ENCODE data around the gene TOB1.

TOB1 gene

GRCh38 chr17:50856431-50856830 is 9.7 kb downstream of the TOB1 start:
- H3K9me3 ChIP-seq (ENCODE audit: control insufficient read depth, insufficient read depth, low read length), result no peaks in the 10 kb centered on the region
- H3K36me3 ChIP-seq (ENCODE audit: control insufficient read depth, insufficient read depth, low read length), result no peaks in the 10 kb centered on the region
- H3K4me3 ChIP-seq (ENCODE audit: low read length), result no peak overlapping the region
- no peaks in the 10 kb centered on the region for H3K4me1 ChIP-seq (ENCODE audit: control insufficient read depth, insufficient read depth, low read length)
- no peak for DNase-seq (ENCODE audit: low read depth, low spot score)
- no peak overlapping the region for H3K27ac ChIP-seq (ENCODE audit: low read length)
- H3K27me3 ChIP-seq (ENCODE audit: control insufficient read depth, insufficient read depth, low read length), result no peaks in the 10 kb centered on the region; the same call in 1 of the 2 replicates
- WGBS (ENCODE audit: insufficient coverage, insufficient read length), result no CpG with 5 or more reads among the region's 2 CpGs

GRCh38 chr17:50855708-50856330 is 10.3 kb downstream of the TOB1 start:
- H3K4me3 ChIP-seq (ENCODE audit: low read length), result no peak overlapping the region
- no peaks in the 10 kb centered on the region for H3K9me3 ChIP-seq (ENCODE audit: control insufficient read depth, insufficient read depth, low read length)
- H3K36me3 ChIP-seq (ENCODE audit: control insufficient read depth, insufficient read depth, low read length), result no peaks in the 10 kb centered on the region
- H3K27me3 ChIP-seq (ENCODE audit: control insufficient read depth, insufficient read depth, low read length), result no peaks in the 10 kb centered on the region; the same call in 1 of the 2 replicates
- H3K4me1 ChIP-seq (ENCODE audit: control insufficient read depth, insufficient read depth, low read length), result no peaks in the 10 kb centered on the region
- no peak overlapping the region for H3K27ac ChIP-seq (ENCODE audit: low read length)
- DNase-seq (ENCODE audit: low read depth, low spot score), result no peak
- WGBS (ENCODE audit: insufficient coverage, insufficient read length), result no CpG with 5 or more reads among the region's 6 CpGs

GRCh38 chr17:50853781-50854180 is 12.4 kb downstream of the TOB1 start:
- H3K27ac ChIP-seq (ENCODE audit: low read length), result no peak overlapping the region

GRCh38 chr17:50853015-50853615 is 13.0 kb downstream of the TOB1 start:
- DNase-seq (ENCODE audit: low read depth, low spot score), result no peak
- WGBS (ENCODE audit: insufficient coverage, insufficient read length), result no CpG with 5 or more reads among the region's 6 CpGs
- Histone ChIP-seq H3K27ac (ENCODE audit: low read length) (no peak overlapping the region), H3K27me3 (ENCODE audit: control insufficient read depth, insufficient read depth, low read length) (no peaks in the 10 kb centered on the region; the same call in 1 of the 2 replicates), H3K4me3 (ENCODE audit: low read length) (no peak overlapping the region), H3K4me1 (ENCODE audit: control insufficient read depth, insufficient read depth, low read length) (no peaks in the 10 kb centered on the region), H3K9me3 (ENCODE audit: control insufficient read depth, insufficient read depth, low read length) (no peaks in the 10 kb centered on the region), H3K36me3 (ENCODE audit: control insufficient read depth, insufficient read depth, low read length) (no peaks in the 10 kb centered on the region)

More at GRCh38 chr17:50853781-50854180, 12.4 kb downstream of the TOB1 start:
- no peak for DNase-seq (ENCODE audit: low read depth, low spot score)
- Histone ChIP-seq H3K27me3 (ENCODE audit: control insufficient read depth, insufficient read depth, low read length) (no peaks in the 10 kb centered on the region; the same call in 1 of the 2 replicates), H3K4me3 (ENCODE audit: low read length) (no peak overlapping the region), H3K4me1 (ENCODE audit: control insufficient read depth, insufficient read depth, low read length) (no peaks in the 10 kb centered on the region), H3K9me3 (ENCODE audit: control insufficient read depth, insufficient read depth, low read length) (no peaks in the 10 kb centered on the region), H3K36me3 (ENCODE audit: control insufficient read depth, insufficient read depth, low read length) (no peaks in the 10 kb centered on the region)
- WGBS (ENCODE audit: insufficient coverage, insufficient read length), result no CpG with 5 or more reads among the region's 6 CpGs

GRCh38 chr17:50850640-50851039 is 15.5 kb downstream of the TOB1 start:
- WGBS (ENCODE audit: insufficient coverage, insufficient read length), result no CpG with 5 or more reads among the region's 7 CpGs
- no peak overlapping the region for H3K27ac ChIP-seq (ENCODE audit: low read length)
- H3K27me3 ChIP-seq (ENCODE audit: control insufficient read depth, insufficient read depth, low read length), result no peaks in the 10 kb centered on the region; the same call in 1 of the 2 replicates
- no peaks in the 10 kb centered on the region for H3K9me3 ChIP-seq (ENCODE audit: control insufficient read depth, insufficient read depth, low read length)
- no peaks in the 10 kb centered on the region for H3K4me1 ChIP-seq (ENCODE audit: control insufficient read depth, insufficient read depth, low read length)
- no peak for DNase-seq (ENCODE audit: low read depth, low spot score)
- no peak overlapping the region for H3K4me3 ChIP-seq (ENCODE audit: low read length)
- no peaks in the 10 kb centered on the region for H3K36me3 ChIP-seq (ENCODE audit: control insufficient read depth, insufficient read depth, low read length)

- WGBS (ENCODE audit: insufficient coverage, insufficient read length), result no CpG with 5 or more reads among the region's 2 CpGs
Measured at GRCh38 chr17:50848711-50849110, 17.4 kb downstream of the TOB1 start.

GRCh38 chr17:50848039-50848438 is 18.1 kb downstream of the TOB1 start:
- H3K27me3 ChIP-seq (ENCODE audit: control insufficient read depth, insufficient read depth, low read length), result no peaks in the 10 kb centered on the region
- no peaks in the 10 kb centered on the region for H3K36me3 ChIP-seq (ENCODE audit: control insufficient read depth, insufficient read depth, low read length)
- no peaks in the 10 kb centered on the region for H3K9me3 ChIP-seq (ENCODE audit: control insufficient read depth, insufficient read depth, low read length)
- no peaks in the 10 kb centered on the region for H3K4me1 ChIP-seq (ENCODE audit: control insufficient read depth, insufficient read depth, low read length)
- no CpG with 5 or more reads among the region's 3 CpGs for WGBS (ENCODE audit: insufficient coverage, insufficient read length)
- H3K4me3 ChIP-seq (ENCODE audit: low read length), result no peak overlapping the region
- no peak for DNase-seq (ENCODE audit: low read depth, low spot score)
- H3K27ac ChIP-seq (ENCODE audit: low read length), result no peak overlapping the region

More at GRCh38 chr17:50848711-50849110, 17.4 kb downstream of the TOB1 start:
- H3K4me3 ChIP-seq (ENCODE audit: low read length), result no peak overlapping the region
- no peaks in the 10 kb centered on the region for H3K36me3 ChIP-seq (ENCODE audit: control insufficient read depth, insufficient read depth, low read length)
- H3K9me3 ChIP-seq (ENCODE audit: control insufficient read depth, insufficient read depth, low read length), result no peaks in the 10 kb centered on the region
- no peaks in the 10 kb centered on the region for H3K4me1 ChIP-seq (ENCODE audit: control insufficient read depth, insufficient read depth, low read length)
- no peak overlapping the region for H3K27ac ChIP-seq (ENCODE audit: low read length)
- no peaks in the 10 kb centered on the region; the same call in 1 of the 2 replicates for H3K27me3 ChIP-seq (ENCODE audit: control insufficient read depth, insufficient read depth, low read length)
- DNase-seq (ENCODE audit: low read depth, low spot score), result no peak

GRCh38 chr17:50847566-50847965 is 18.6 kb downstream of the TOB1 start:
- Histone ChIP-seq H3K4me1 (ENCODE audit: control insufficient read depth, insufficient read depth, low read length) (no peaks in the 10 kb centered on the region), H3K27ac (ENCODE audit: low read length) (no peak overlapping the region), H3K36me3 (ENCODE audit: control insufficient read depth, insufficient read depth, low read length) (no peaks in the 10 kb centered on the region), H3K9me3 (ENCODE audit: control insufficient read depth, insufficient read depth, low read length) (no peaks in the 10 kb centered on the region), H3K4me3 (ENCODE audit: low read length) (no peak overlapping the region), H3K27me3 (ENCODE audit: control insufficient read depth, insufficient read depth, low read length) (no peaks in the 10 kb centered on the region)
- DNase-seq (ENCODE audit: low read depth, low spot score), result no peak
- WGBS (ENCODE audit: insufficient coverage, insufficient read length), result no CpG with 5 or more reads among the region's 4 CpGs

- no peak for DNase-seq (ENCODE audit: low read depth, low spot score)
- WGBS (ENCODE audit: insufficient coverage, insufficient read length), result no CpG with 5 or more reads among the region's 12 CpGs
- Histone ChIP-seq H3K9me3 (ENCODE audit: control insufficient read depth, insufficient read depth, low read length) (no peaks in the 10 kb centered on the region), H3K4me3 (ENCODE audit: low read length) (no peak overlapping the region), H3K36me3 (ENCODE audit: control insufficient read depth, insufficient read depth, low read length) (no peaks in the 10 kb centered on the region), H3K4me1 (ENCODE audit: control insufficient read depth, insufficient read depth, low read length) (no peaks in the 10 kb centered on the region), H3K27me3 (ENCODE audit: control insufficient read depth, insufficient read depth, low read length) (no peaks in the 10 kb centered on the region), H3K27ac (ENCODE audit: low read length) (no peak overlapping the region)
Measured at GRCh38 chr17:50845240-50846147, 20.7 kb downstream of the TOB1 start.

GRCh38 chr17:50844117-50844700 is 21.9 kb downstream of the TOB1 start:
- no peaks in the 10 kb centered on the region for H3K36me3 ChIP-seq (ENCODE audit: control insufficient read depth, insufficient read depth, low read length)
- DNase-seq (ENCODE audit: low read depth, low spot score), result no peak
- no peak overlapping the region for H3K4me3 ChIP-seq (ENCODE audit: low read length)
- H3K27me3 ChIP-seq (ENCODE audit: control insufficient read depth, insufficient read depth, low read length), result no peaks in the 10 kb centered on the region
- no peaks in the 10 kb centered on the region for H3K9me3 ChIP-seq (ENCODE audit: control insufficient read depth, insufficient read depth, low read length)
- H3K4me1 ChIP-seq (ENCODE audit: control insufficient read depth, insufficient read depth, low read length), result no peaks in the 10 kb centered on the region
- no CpG with 5 or more reads among the region's 14 CpGs for WGBS (ENCODE audit: insufficient coverage, insufficient read length)
- no peak overlapping the region for H3K27ac ChIP-seq (ENCODE audit: low read length)

Measured in iPS DF 6.9 (cell line).